NCI-H187 (cell line): ENCODE measurements around the gene NEURL2.

Source experiments
- DNase-seq, 2 experiments: peaks; one replicate each; lab custom pipeline; 2025; lab: John Stamatoyannopoulos, UW

Gene NEURL2

DNA sequence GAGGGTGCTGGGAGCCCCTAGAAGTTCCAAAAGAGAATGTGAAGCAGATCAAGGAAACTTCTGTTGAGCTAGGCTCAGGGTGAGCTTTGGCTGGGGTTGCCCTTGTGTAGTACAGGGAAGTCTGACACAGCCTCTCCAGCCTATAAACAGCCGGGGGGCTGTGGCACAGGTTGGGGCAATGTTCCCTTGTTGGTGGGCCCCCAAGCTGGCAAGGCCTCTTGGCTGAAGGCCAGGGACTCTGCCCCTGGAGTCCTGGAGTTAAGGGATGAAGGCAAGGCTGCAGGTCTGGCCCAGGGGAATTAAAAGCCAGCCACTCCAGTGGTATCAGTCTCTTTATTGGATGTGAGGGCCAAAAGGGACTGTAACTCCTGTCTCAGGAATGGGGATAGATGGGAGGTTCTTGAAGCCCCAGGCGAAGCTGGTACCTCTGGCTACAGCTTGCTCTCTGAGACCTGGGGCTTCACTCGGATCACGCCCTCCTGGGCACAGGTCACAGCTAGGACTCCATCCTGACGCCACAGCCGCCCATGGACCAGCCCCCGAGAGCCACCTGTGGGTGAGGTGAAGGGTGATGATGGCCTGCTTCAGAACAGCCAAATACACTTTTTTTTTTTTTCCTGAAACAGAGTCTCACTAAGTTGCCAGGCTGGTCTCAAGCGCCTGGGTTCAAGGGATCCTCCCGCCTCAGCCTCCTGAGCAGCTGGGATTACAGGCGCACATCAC lies 49.4 kb downstream of the NEURL2 start:
- no peak for DNase-seq

DNA sequence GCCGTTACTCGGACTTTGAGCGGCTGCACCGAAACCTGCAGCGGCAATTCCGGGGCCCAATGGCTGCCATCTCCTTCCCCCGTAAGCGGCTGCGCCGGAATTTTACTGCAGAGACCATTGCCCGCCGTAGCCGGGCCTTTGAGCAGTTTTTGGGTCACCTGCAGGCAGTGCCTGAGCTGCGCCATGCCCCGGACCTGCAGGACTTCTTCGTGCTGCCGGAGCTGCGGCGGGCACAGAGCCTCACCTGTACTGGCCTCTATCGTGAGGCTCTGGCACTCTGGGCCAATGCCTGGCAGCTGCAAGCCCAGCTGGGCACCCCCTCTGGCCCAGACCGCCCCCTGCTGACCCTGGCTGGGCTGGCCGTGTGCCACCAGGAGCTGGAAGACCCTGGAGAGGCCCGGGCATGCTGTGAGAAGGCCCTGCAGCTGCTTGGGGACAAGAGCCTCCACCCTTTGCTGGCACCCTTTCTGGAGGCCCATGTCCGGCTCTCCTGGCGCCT lies 50.3 kb downstream of the NEURL2 start:
- no peak for DNase-seq
